Suprapubic skin (tissue), 4 donors: ENCODE measurements around the gene ARSG.

Source experiments
- CTCF ChIP-seq, 2 donors: fragments of 200-600 bp in 1 of 2; fragments of 450-650 bp in 1 of 2; sonication (generic) in 1 of 2; IDR thresholded peaks; one replicate each; pipeline ENCODE4 v1.5.1; 2016 to 2019; ENCODE audit warnings: antibody characterized with exemption in 2 of 2, mild to moderate bottlenecking in 1 of 2, moderate library complexity in 1 of 2
- EP300 ChIP-seq: sonication (generic); formaldehyde crosslinking; IDR thresholded peaks from one replicate; pipeline ENCODE4 v1.6.1; 2017; ENCODE audit warnings: antibody characterized with exemption
- POLR2A ChIP-seq, 2 donors: fragments of 450-650 bp; IDR thresholded peaks; one replicate each; pipeline ENCODE4 v1.6.1; 2017; ENCODE audit warnings: antibody characterized with exemption in 2 of 2, mild to moderate bottlenecking in 2 of 2, moderate library complexity in 2 of 2
- POLR2AphosphoS5 ChIP-seq, 3 donors: sonication (generic); formaldehyde crosslinking; IDR thresholded peaks; one replicate each; pipeline ENCODE4 v1.6.1; 2017; ENCODE audit warnings: antibody characterized with exemption in 3 of 3

GRCh38 chr17:68319410-68320162 lies 28.3 kb downstream of the ARSG start:
- TF ChIP-seq EP300 (no peak), CTCF (IDR thresholded peaks at IDR 0.05) (no peak), POLR2AphosphoS5 (IDR thresholded peaks at IDR 0.05) (no peak), POLR2A (IDR thresholded peaks at IDR 0.05) (no peak)
